Kidney (tissue), 14 donors: Measurements from ENCODE around the gene TMEM151A. TPM values are rescaled to one million over a fixed set of nuclear protein-coding genes. Genes with fewer than 3 reads are reported as not detected.
A peak's percentile ranks its signal among the peaks of the same experiment; 100 is the strongest.

Experiments
- DNase-seq, 5 donors: peaks; one replicate each; pipeline ENCODE4 v3.0.0-alpha.2; 2013 to 2020
- FAIRE-seq: peaks from 2 replicates; lab custom pipeline; 2012; peaks lifted over from hg19 to GRCh38; lab: Jason Lieb, UNC
- H3K27ac ChIP-seq, 2 donors: one replicate each; pipeline ENCODE4 v1.7.0; 2013; ENCODE audit warnings: low read depth in 2 of 2, low read length in 2 of 2, inconsistent platforms in 1 of 2
- H3K27me3 ChIP-seq: one replicate; pipeline ENCODE4 v1.7.1; 2013; ENCODE audit warnings: low read length, inconsistent platforms; ENCODE audit not compliant: control insufficient read depth, insufficient read depth
- H3K36me3 ChIP-seq, 3 donors: one replicate each; pipeline versions ENCODE4 v1.7.0 to v1.7.1; 2013; ENCODE audit warnings: low read length in 3 of 3, control low read depth in 1 of 3, inconsistent platforms in 1 of 3; ENCODE audit not compliant: insufficient read depth in 3 of 3, control insufficient read depth in 2 of 3
- H3K4me1 ChIP-seq, 3 donors: one replicate each; pipeline versions ENCODE4 v1.7.0 to v1.7.1; 2013; ENCODE audit warnings: low read length in 3 of 3, inconsistent platforms in 1 of 3, low read depth in 1 of 3; ENCODE audit not compliant: control insufficient read depth in 2 of 3, insufficient read depth in 2 of 3
- H3K4me3 ChIP-seq, 3 donors: one replicate each; pipeline versions ENCODE4 v1.7.0 to v1.8.1; 2013; ENCODE audit warnings: low read length in 3 of 3, control low read depth in 1 of 3, inconsistent platforms in 1 of 3
- H3K9ac ChIP-seq, 3 donors: one replicate each; pipeline versions ENCODE4 v1.7.0 to v1.7.1; 2013; ENCODE audit warnings: low read length in 3 of 3, control low read depth in 1 of 3, inconsistent platforms in 1 of 3
- H3K9me3 ChIP-seq, 3 donors: one replicate each; pipeline versions ENCODE4 v1.7.0 to v1.7.1; 2013; ENCODE audit warnings: low read length in 3 of 3, control low read depth in 1 of 3, inconsistent platforms in 1 of 3; ENCODE audit not compliant: control insufficient read depth in 2 of 3, insufficient read depth in 1 of 3
- intact Hi-C: fragments of 100-400 bp; cut with DNase I; formaldehyde crosslinking; loops from one replicate; pipeline ENCODE4 v1.11.1; 2022
- polyA plus RNA-seq: library from polyadenylated mRNA; stranded (reverse); fragments of 350-450 nt; fragmentation: Illumina TruSeq; extraction: RNeasy Lipid Tissue Mini Kit (QIAGEN cat#74804); gene quantifications from one replicate; pipeline ENCODE4 v1.2.3, GENCODE V29; 2014; ENCODE audit warnings: low read depth, low replicate concordance; ENCODE audit not compliant: insufficient read depth
- total RNA-seq: library from RNA; stranded (reverse); fragmentation: NEBNext Ultra II Directional; extraction: Animal tissue kit (Norgen Biotek cat#: 25700); gene quantifications from one replicate; pipeline ENCODE4 v1.2.1, GENCODE V29; 2021
- TF ChIP-seq, protein P1 (sequence below): IDR thresholded peaks from 3 replicates; pipeline ENCODE4 v1.5.1; 2012; ENCODE audit warnings: mild to moderate bottlenecking, moderate library complexity, borderline replicate concordance; ENCODE audit not compliant: insufficient read depth; ENCODE audit errors: extremely low read depth
- donor health status: control.
- donor health status: control.
- donor health status: control.
- donor health status: control.
- donor health status: control.
- donor health status: DM: yes; HTN: yes; CAD: no.
- donor health status: Normal renal cell carcinoma (clear cell type).

The TMEM151A gene
- total and polyA plus RNA-seq, 2 donors from 2014 or later = 0.19 TPM; not detected in 1

DNA sequence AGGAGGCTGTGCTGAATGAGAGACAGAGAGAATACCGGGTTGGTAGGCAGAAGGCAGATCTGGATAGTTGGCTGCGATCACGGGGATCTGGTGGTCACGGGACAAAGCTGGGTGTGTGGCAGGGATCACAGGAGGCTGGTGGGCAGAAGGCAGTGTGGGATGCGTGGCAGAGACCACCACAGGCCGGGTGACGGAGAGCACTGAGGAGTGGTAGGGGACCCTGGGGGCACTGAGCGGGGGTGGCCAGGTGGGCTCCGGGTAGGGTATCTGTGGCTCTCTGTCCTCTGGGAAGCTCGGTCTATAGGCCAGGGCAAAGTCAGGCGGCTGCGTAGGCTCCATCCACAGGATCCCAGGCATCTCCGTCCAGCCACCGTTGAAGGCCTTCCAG, 23.8 kb downstream of the TMEM151A start:
- intact Hi-C loops = no loop called here
- peak overlapping the region in 2 of 3 donors; percentile 34 to 45 for H3K9ac ChIP-seq

DNA sequence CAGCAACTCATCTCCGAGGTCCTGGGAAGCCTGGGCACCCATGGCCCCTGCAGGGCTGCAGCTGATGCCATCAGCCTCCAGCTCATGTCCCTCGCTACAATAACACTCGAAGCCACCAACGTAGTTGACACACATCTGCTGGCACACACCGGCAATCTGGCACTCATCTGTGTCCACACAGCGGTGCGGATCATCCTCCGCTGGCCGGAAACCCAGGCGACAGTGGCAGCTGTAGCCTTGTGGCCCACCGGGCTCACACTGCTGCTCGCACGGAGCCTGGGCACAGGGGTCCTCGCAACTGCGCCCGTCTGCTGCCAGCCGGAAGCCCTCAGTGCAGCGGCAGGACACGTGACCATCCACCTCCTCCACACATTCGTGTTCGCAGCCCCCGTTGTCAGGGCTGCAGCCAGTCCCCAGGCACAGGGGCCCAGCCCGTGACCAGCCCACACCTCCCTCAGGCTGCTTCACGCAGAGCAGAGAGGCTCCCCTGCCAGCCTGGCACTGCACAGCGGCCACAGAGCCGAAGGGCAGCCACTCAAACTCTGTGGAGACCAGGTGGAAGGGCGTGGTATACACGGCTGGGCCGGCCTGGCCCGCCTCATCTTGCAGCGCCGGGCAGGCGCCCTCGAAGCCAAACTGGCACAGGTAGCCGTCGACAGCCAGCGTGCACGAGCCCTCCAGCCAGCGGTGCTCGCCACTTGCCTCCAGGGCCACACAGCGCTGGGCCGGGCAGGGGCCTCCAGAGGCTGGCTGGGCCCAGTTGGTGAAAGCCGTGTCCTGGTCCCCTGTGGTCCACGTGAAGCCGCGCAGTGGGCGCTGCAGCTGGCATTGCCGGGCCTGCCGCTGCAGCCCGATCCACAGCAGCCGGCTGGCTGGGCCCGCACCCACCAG, 24.5 kb downstream of the TMEM151A start:
- no peak for FAIRE-seq
- peak in 1 of 5 donors; percentile 78 for DNase-seq
- Histone ChIP-seq H3K36me3 (no peaks in the 10 kb centered on the region), H3K9ac (peak overlapping the region in 2 of 3 donors; percentile 34 to 45), H3K27me3 (no peaks in the 10 kb centered on the region), H3K27ac (peak overlapping the region; percentile 20 to 57), H3K4me3 (peak overlapping the region; percentile 41 to 68 (median 53)), H3K4me1 (peaks cover 0 to 16% (median 3%) of the 10 kb centered on the region in 3 donors), H3K9me3 (no peaks in the 10 kb centered on the region)
- TF ChIP-seq, protein P1, sequence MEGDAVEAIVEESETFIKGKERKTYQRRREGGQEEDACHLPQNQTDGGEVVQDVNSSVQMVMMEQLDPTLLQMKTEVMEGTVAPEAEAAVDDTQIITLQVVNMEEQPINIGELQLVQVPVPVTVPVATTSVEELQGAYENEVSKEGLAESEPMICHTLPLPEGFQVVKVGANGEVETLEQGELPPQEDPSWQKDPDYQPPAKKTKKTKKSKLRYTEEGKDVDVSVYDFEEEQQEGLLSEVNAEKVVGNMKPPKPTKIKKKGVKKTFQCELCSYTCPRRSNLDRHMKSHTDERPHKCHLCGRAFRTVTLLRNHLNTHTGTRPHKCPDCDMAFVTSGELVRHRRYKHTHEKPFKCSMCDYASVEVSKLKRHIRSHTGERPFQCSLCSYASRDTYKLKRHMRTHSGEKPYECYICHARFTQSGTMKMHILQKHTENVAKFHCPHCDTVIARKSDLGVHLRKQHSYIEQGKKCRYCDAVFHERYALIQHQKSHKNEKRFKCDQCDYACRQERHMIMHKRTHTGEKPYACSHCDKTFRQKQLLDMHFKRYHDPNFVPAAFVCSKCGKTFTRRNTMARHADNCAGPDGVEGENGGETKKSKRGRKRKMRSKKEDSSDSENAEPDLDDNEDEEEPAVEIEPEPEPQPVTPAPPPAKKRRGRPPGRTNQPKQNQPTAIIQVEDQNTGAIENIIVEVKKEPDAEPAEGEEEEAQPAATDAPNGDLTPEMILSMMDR = no peak
- intact Hi-C loops = no loop called here

More for the DNA sequence above, 23.8 kb downstream of the TMEM151A start:
- peak overlapping the region; percentile 20 to 57 for H3K27ac ChIP-seq
- peak overlapping the region; percentile 41 to 68 (median 53) for H3K4me3 ChIP-seq
- no peaks in the 10 kb centered on the region for H3K27me3 ChIP-seq
- H3K36me3 ChIP-seq = no peaks in the 10 kb centered on the region
- no peaks in the 10 kb centered on the region for H3K9me3 ChIP-seq
- peaks cover 0 to 16% (median 3%) of the 10 kb centered on the region in 3 donors for H3K4me1 ChIP-seq
- TF ChIP-seq, protein P1 = no peak
- peak in 1 of 5 donors; percentile 71 for DNase-seq
- no peak for FAIRE-seq

DNA sequence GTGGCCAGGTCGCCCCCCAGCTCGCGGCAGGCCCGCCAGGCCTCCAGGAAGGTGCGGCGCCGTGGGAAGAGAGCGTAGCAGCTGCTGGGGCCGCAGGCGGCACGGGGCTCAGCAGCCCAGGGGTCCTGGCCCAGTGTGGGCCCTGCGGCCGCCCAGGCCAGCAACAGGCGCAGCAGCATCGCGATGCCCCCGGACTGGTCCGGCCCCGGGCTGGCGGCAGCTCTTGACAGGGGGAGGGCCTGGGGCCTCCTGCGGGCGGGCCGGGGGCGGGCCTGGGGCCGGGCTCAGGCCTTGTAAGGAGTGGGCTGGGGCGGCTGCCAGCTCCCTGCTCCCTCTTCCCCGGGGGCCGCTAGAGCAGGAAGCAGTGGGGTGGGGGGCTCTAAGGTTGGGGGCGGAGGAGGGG, 25.2 kb downstream of the TMEM151A start, which contains the start of gene CD248:
Gene CD248, minus strand, starts transcription at position 196 of the 403 bp plus-strand sequence. Its CDS starts 17 bp downstream, at position 179.
- intact Hi-C loops = no loop called here
- no peaks in the 10 kb centered on the region for H3K9me3 ChIP-seq
- DNase-seq (peak; percentile 77 to 95 (median 86)), FAIRE-seq (no peak)
- H3K4me3 ChIP-seq = peak within 1 kb of the TSS; percentile 41 to 68 (median 53)
- peak within 1 kb of the TSS; percentile 71 to 81 for H3K27ac ChIP-seq
- no peaks in the 10 kb centered on the region for H3K27me3 ChIP-seq
- H3K36me3 ChIP-seq = no peaks in the 10 kb centered on the region
- TF ChIP-seq, protein P1 = no peak
- peak within 1 kb of the TSS in 2 of 3 donors; percentile 34 to 45 for H3K9ac ChIP-seq
- peaks cover 0 to 16% (median 3%) of the 10 kb centered on the region in 3 donors for H3K4me1 ChIP-seq
